Measurements from ENCODE around the gene RHOBTB1. TPM values are rescaled to one million over a fixed set of nuclear protein-coding genes. Genes with fewer than 3 reads are reported as not detected.

Gene RHOBTB1
- total and polyA plus RNA-seq, 9 of the 15 experiments (the other 6 are each of a cell fraction or from before 2014, with no cell fraction given) = 1.7 to 11.7 (median 9.3) TPM

- in situ Hi-C loops (cut with MboI) = no loop called here
- no peak for TF ChIP-seq RBM39 (optimal IDR thresholded peaks at IDR 0.05; ENCODE audit: low read depth, low read length)
- no peak for TF ChIP-seq TOE1 (IDR thresholded peaks at IDR 0.05; ENCODE audit: borderline replicate concordance)
- TF ChIP-seq TOE1 (CRISPR knock-in tag; IDR thresholded peaks at IDR 0.05; ENCODE audit: borderline replicate concordance, low read depth) = no peak
- TF ChIP-seq DDX20 (tag; IDR thresholded peaks at IDR 0.05; ENCODE audit: low read depth) = no peak
- TF ChIP-seq AFF4 (CRISPR knock-in tag; IDR thresholded peaks at IDR 0.05) = no peak
- TF ChIP-seq ZNF175 (CRISPR knock-in tag; IDR thresholded peaks at IDR 0.05; ENCODE audit: low read depth) = no peak
- TF ChIP-seq KAT8 (IDR thresholded peaks at IDR 0.05; ENCODE audit: low read depth) = no peak
- no peak for TF ChIP-seq ESRRA (IDR thresholded peaks at IDR 0.05; ENCODE audit: borderline replicate concordance, low read depth)
- no peak for TF ChIP-seq RBM14 (IDR thresholded peaks at IDR 0.05; ENCODE audit: borderline replicate concordance, insufficient read depth, low read depth, low read length)
- TF ChIP-seq ZNF282 (CRISPR knock-in tag; IDR thresholded peaks at IDR 0.05) = no peak
- no peak for TF ChIP-seq RBBP5 (IDR thresholded peaks at IDR 0.05; ENCODE audit: borderline replicate concordance, insufficient read depth, low read length, poor library complexity, severe bottlenecking)
- no peak for TF ChIP-seq TSHZ1 (CRISPR knock-in tag; IDR thresholded peaks at IDR 0.05)
- TF ChIP-seq FOS (IDR thresholded peaks at IDR 0.05; ENCODE audit: extremely low read depth, insufficient read length) = no peak
- TF ChIP-seq, protein P1, sequence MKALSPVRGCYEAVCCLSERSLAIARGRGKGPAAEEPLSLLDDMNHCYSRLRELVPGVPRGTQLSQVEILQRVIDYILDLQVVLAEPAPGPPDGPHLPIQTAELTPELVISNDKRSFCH (CRISPR knock-in tag; IDR thresholded peaks at IDR 0.05) = no peak
- TF ChIP-seq, protein P1 (tag; IDR thresholded peaks at IDR 0.05) = no peak
- no peak for TF ChIP-seq ARID2 (IDR thresholded peaks at IDR 0.05)
These were observed 81.5 kb downstream of the RHOBTB1 start for GRCh38 chr10:60862517-60862916.

More at GRCh38 chr10:60862517-60862916, 81.5 kb downstream of the RHOBTB1 start:
- Histone ChIP-seq H3K9ac (ENCODE audit: insufficient read depth in 1 of 2, low read depth in 2 of 2, low read length in 2 of 2) (no peak overlapping the region), H3K4me3 (no peak overlapping the region), H3K79me2 (ENCODE audit: control insufficient read depth, insufficient read depth, low read length) (no peaks in the 10 kb centered on the region), H3K27ac (ENCODE audit: extremely low read depth, low read depth, low read length) (no peak overlapping the region), H4K20me1 (replicated peaks; ENCODE audit: control insufficient read depth, insufficient read depth, low read length) (no peaks in the 10 kb centered on the region), H3K9me1 (ENCODE audit: control insufficient read depth, insufficient read depth, low read length) (no peaks in the 10 kb centered on the region), H3K9me3 (replicated peaks; ENCODE audit: control insufficient read depth, insufficient read depth, low read depth, low read length) (no peaks in the 10 kb centered on the region), H3K36me3 (ENCODE audit: control insufficient read depth, insufficient read depth, low read length) (no peaks in the 10 kb centered on the region), H3K4me1 (replicated peaks in 1 of 2; ENCODE audit: control insufficient read depth in 2 of 2, insufficient read depth in 2 of 2, low read length in 2 of 2) (no peaks in the 10 kb centered on the region), H3K4me2 (ENCODE audit: insufficient read depth, low read length) (no peak overlapping the region), H2AFZ (ENCODE audit: low read depth, low read length) (no peak overlapping the region), H3K27me3 (ENCODE audit: control insufficient read depth in 2 of 2, insufficient read depth in 2 of 2, low read length in 2 of 2) (no peaks in the 10 kb centered on the region)
- intact Hi-C loops (cut with micrococcal nuclease) = no loop called here
- ATAC-seq (no peak), DNase-seq (ENCODE audit: extremely low read depth in 1 of 4, low spot score in 3 of 4) (no peak), FAIRE-seq (no peak)
- ChIA-PET POLR2A (no interaction called here), CTCF (ENCODE audit: low intra/inter-chr PET ratio) (no interaction called here)
- no TSS peak for BruUV-seq (replicated peaks)

Data from K562 (cell line).